ENCODE results near the gene HLA-DOA. TPM values are rescaled to one million over a fixed set of nuclear protein-coding genes. Genes with fewer than 3 reads are reported as not detected.

The HLA-DOA gene
- total RNA-seq, 1 donor from 2014 or later, result 0.48 TPM

GRCh38 chr6:32993363-32993973 is 15.9 kb downstream of the HLA-DOA start:
- FAIRE-seq, result no peak
- no peak overlapping the region for H3K4me2 ChIP-seq (ENCODE audit: low read length)
- no peaks in the 10 kb centered on the region for H3K4me1 ChIP-seq (ENCODE audit: insufficient read depth, low read length)
- Mint-ChIP-seq H3K9me3 (ENCODE audit: unreplicated experiment) (peaks cover 2% of the 10 kb centered on the region), H3K27me3 (ENCODE audit: low read depth, unreplicated experiment) (peaks cover 2% of the 10 kb centered on the region), H3K4me3 (ENCODE audit: unreplicated experiment) (no peak overlapping the region), H3K27ac (ENCODE audit: unreplicated experiment) (no peak overlapping the region), H3K4me1 (ENCODE audit: low read depth, unreplicated experiment) (no peaks in the 10 kb centered on the region), H3K36me3 (ENCODE audit: low read depth, unreplicated experiment) (no peaks in the 10 kb centered on the region)
- no peak overlapping the region for H2AFZ ChIP-seq (ENCODE audit: low read depth, low read length)
- H3K36me3 ChIP-seq (ENCODE audit: insufficient read depth, low read length), result no peaks in the 10 kb centered on the region
- H4K20me1 ChIP-seq (ENCODE audit: insufficient read depth, low read length), result no peaks in the 10 kb centered on the region
- no peak for DNase-seq (ENCODE audit: low read depth)
- no peaks in the 10 kb centered on the region for H3K9me3 ChIP-seq (ENCODE audit: insufficient read depth, low read depth, low read length)
- TF ChIP-seq EZH2 (IDR thresholded peaks at IDR 0.05; ENCODE audit: insufficient read depth, low read length), result no peak
- H3K4me3 ChIP-seq (ENCODE audit: insufficient read depth, low read depth, low read length), result no peak overlapping the region
- H3K27me3 ChIP-seq (ENCODE audit: insufficient read depth, low read length), result peaks cover 16% of the 10 kb centered on the region
- H3K79me2 ChIP-seq (ENCODE audit: insufficient read depth, low read length), result no peaks in the 10 kb centered on the region
- no peak overlapping the region for H3K9ac ChIP-seq (ENCODE audit: low read length)
- no peak overlapping the region for H3K27ac ChIP-seq (ENCODE audit: low read depth, low read length)

DNA sequence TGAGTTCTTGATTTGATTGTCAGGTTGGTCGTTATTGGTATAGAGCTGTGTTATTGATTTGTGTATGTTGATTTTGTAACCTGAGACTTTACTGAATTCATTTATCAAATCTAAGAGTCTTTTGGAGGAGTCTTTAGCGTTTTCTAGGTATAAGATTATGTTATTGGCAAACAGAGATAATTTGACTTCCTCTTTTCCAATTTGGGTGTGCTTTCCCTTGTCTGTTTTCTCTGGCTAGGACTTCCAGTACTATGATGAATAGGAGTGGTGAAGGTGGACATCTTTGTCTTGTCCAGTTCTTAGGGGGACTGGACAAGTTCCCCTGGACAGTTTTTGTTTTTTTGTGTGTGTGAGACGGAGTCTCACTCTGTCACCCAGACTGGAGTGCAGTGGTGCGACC is 17.4 kb downstream of the HLA-DOA start:
- Histone ChIP-seq H3K9me3 (ENCODE audit: insufficient read depth, low read depth, low read length) (no peaks in the 10 kb centered on the region), H3K9ac (ENCODE audit: low read length) (no peak overlapping the region), H2AFZ (ENCODE audit: low read depth, low read length) (no peak overlapping the region), H3K36me3 (ENCODE audit: insufficient read depth, low read length) (no peaks in the 10 kb centered on the region), H3K27me3 (ENCODE audit: insufficient read depth, low read length) (peaks cover 24% of the 10 kb centered on the region), H3K4me3 (ENCODE audit: insufficient read depth, low read depth, low read length) (no peak overlapping the region), H3K4me1 (ENCODE audit: insufficient read depth, low read length) (no peaks in the 10 kb centered on the region), H4K20me1 (ENCODE audit: insufficient read depth, low read length) (no peaks in the 10 kb centered on the region), H3K4me2 (ENCODE audit: low read length) (no peak overlapping the region), H3K27ac (ENCODE audit: low read depth, low read length) (no peak overlapping the region), H3K79me2 (ENCODE audit: insufficient read depth, low read length) (no peaks in the 10 kb centered on the region)
- no peak for FAIRE-seq
- TF ChIP-seq EZH2 (IDR thresholded peaks at IDR 0.05; ENCODE audit: insufficient read depth, low read length) (no peak), CTCF (IDR thresholded peaks at IDR 0.05; ENCODE audit: insufficient read depth, low read depth, low read length) (no peak)
- Mint-ChIP-seq H3K4me1 (ENCODE audit: low read depth, unreplicated experiment) (no peaks in the 10 kb centered on the region), H3K36me3 (ENCODE audit: low read depth, unreplicated experiment) (no peaks in the 10 kb centered on the region), H3K27me3 (ENCODE audit: low read depth, unreplicated experiment) (peaks cover 2% of the 10 kb centered on the region), H3K9me3 (ENCODE audit: unreplicated experiment) (peaks cover 2% of the 10 kb centered on the region), H3K4me3 (ENCODE audit: unreplicated experiment) (no peak overlapping the region), H3K27ac (ENCODE audit: unreplicated experiment) (no peak overlapping the region)
- no peak for DNase-seq (ENCODE audit: low read depth)

DNA sequence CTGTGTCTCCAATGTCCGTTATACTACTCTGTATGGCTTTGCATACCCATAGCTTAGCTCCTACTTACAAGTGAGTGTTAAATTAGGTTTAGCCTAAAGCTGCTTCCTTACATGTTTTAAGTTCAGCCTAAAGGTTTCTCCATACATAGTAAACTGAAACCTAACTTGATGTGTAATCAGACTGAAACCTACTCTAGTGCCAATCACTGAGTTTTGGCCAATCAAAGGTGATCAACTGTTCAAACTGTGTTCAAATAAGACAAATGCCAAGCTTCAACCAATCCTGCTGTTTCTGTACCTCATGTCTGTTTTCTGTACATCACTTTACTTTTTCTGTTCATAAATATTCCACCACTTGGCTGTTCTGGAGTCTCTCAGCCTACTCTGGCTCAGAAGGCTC is 20.0 kb downstream of the HLA-DOA start:
- no peaks in the 10 kb centered on the region for H3K9me3 ChIP-seq (ENCODE audit: insufficient read depth, low read depth, low read length)
- FAIRE-seq, result no peak
- peaks cover 3% of the 10 kb centered on the region for H4K20me1 ChIP-seq (ENCODE audit: insufficient read depth, low read length)
- H3K27ac ChIP-seq (ENCODE audit: low read depth, low read length), result no peak overlapping the region
- TF ChIP-seq CTCF (IDR thresholded peaks at IDR 0.05; ENCODE audit: insufficient read depth, low read depth, low read length) (no peak), EZH2 (IDR thresholded peaks at IDR 0.05; ENCODE audit: insufficient read depth, low read length) (no peak)
- H3K79me2 ChIP-seq (ENCODE audit: insufficient read depth, low read length), result no peaks in the 10 kb centered on the region
- no peak for DNase-seq (ENCODE audit: low read depth)
- H3K4me1 Mint-ChIP-seq (ENCODE audit: low read depth, unreplicated experiment), result peaks cover 3% of the 10 kb centered on the region
- no peak overlapping the region for H3K4me2 ChIP-seq (ENCODE audit: low read length)
- H3K36me3 ChIP-seq (ENCODE audit: insufficient read depth, low read length), result no peaks in the 10 kb centered on the region
- H3K4me1 ChIP-seq (ENCODE audit: insufficient read depth, low read length), result no peaks in the 10 kb centered on the region
- no peak overlapping the region for H2AFZ ChIP-seq (ENCODE audit: low read depth, low read length)
- peaks cover 2% of the 10 kb centered on the region for H3K9me3 Mint-ChIP-seq (ENCODE audit: unreplicated experiment)
- H3K36me3 Mint-ChIP-seq (ENCODE audit: low read depth, unreplicated experiment), result peaks cover 3% of the 10 kb centered on the region
- peaks cover 2% of the 10 kb centered on the region for H3K27me3 Mint-ChIP-seq (ENCODE audit: low read depth, unreplicated experiment)
- H3K27ac Mint-ChIP-seq (ENCODE audit: unreplicated experiment), result no peak overlapping the region
- no peak overlapping the region for H3K4me3 Mint-ChIP-seq (ENCODE audit: unreplicated experiment)
- peaks cover 18% of the 10 kb centered on the region for H3K27me3 ChIP-seq (ENCODE audit: insufficient read depth, low read length)
- no peak overlapping the region for H3K4me3 ChIP-seq (ENCODE audit: insufficient read depth, low read depth, low read length)
- no peak overlapping the region for H3K9ac ChIP-seq (ENCODE audit: low read length)

Measured in astrocyte (in vitro differentiated cells and primary cell).